HUES48 (cell line): ENCODE data around the gene C12orf43.
"Not testable (repeated sequence)": the region's sequence is repeated elsewhere in the genome, so short reads cannot be mapped to it uniquely, and the experiment has no call there.

Experiments used
- H3K27ac ChIP-seq: one replicate; pipeline ENCODE4 v1.7.0; 2013; ENCODE audit warnings: low read depth, low read length, inconsistent platforms
- H3K27me3 ChIP-seq: 2 replicates; pipeline ENCODE4 v1.6.1; 2013; ENCODE audit warnings: mild to moderate bottlenecking, low read length; ENCODE audit not compliant: control insufficient read depth, insufficient read depth
- H3K36me3 ChIP-seq: 2 replicates; pipeline ENCODE4 v1.6.1; 2013; ENCODE audit warnings: low read length; ENCODE audit not compliant: control insufficient read depth, insufficient read depth
- H3K4me1 ChIP-seq: 2 replicates; pipeline ENCODE4 v1.6.1; 2013; ENCODE audit warnings: mild to moderate bottlenecking, low read length; ENCODE audit not compliant: control insufficient read depth, insufficient read depth
- H3K4me3 ChIP-seq: 2 replicates; pipeline ENCODE4 v1.5.1; 2013; ENCODE audit warnings: mild to moderate bottlenecking, low read depth, low read length
- H3K9ac ChIP-seq: 2 replicates; pipeline ENCODE4 v1.6.1; 2013; ENCODE audit warnings: mild to moderate bottlenecking, low read depth, low read length, moderate library complexity
- H3K9me3 ChIP-seq: 2 replicates; pipeline ENCODE4 v1.6.1; 2013; ENCODE audit warnings: low read length; ENCODE audit not compliant: control insufficient read depth, insufficient read depth

The C12orf43 gene, protein sequence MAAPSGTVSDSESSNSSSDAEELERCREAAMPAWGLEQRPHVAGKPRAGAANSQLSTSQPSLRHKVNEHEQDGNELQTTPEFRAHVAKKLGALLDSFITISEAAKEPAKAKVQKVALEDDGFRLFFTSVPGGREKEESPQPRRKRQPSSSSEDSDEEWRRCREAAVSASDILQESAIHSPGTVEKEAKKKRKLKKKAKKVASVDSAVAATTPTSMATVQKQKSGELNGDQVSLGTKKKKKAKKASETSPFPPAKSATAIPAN

GRCh38 chr12:121015825-121016766 is at the start of gene C12orf43:
TSS of gene C12orf43 (minus strand) at chr12:121016487. CDS start at chr12:121016474, 13 bp downstream.
- Histone ChIP-seq H3K9me3 (no peaks in the 10 kb centered on the region), H3K27ac (peak within 1 kb of the TSS; percentile 80), H3K36me3 (peaks cover 18% of the 10 kb centered on the region), H3K9ac (peak within 1 kb of the TSS; percentile 86), H3K4me3 (peak within 1 kb of the TSS; percentile 80), H3K27me3 (no peaks in the 10 kb centered on the region), H3K4me1 (peaks cover 6% of the 10 kb centered on the region; the same call in 1 of the 2 replicates)

GRCh38 chr12:121065345-121065744 is 49.1 kb upstream of the C12orf43 start:
- Histone ChIP-seq H3K36me3 (no peaks in the 10 kb centered on the region), H3K9me3 (no peaks in the 10 kb centered on the region), H3K9ac (no peak overlapping the region), H3K27me3 (no peaks in the 10 kb centered on the region), H3K4me1 (peaks cover 2% of the 10 kb centered on the region; the same call in 1 of the 2 replicates), H3K27ac (no peak overlapping the region), H3K4me3 (no peak overlapping the region)

GRCh38 chr12:121064586-121064985 is 48.3 kb upstream of the C12orf43 start:
- not testable (repeated sequence) for H3K9me3 ChIP-seq, H3K27ac ChIP-seq, H3K36me3 ChIP-seq, H3K27me3 ChIP-seq, H3K4me1 ChIP-seq, H3K9ac ChIP-seq, H3K4me3 ChIP-seq

GRCh38 chr12:121064116-121064515 is 47.8 kb upstream of the C12orf43 start:
- Histone ChIP-seq H3K27ac (no peak overlapping the region), H3K4me3 (no peak overlapping the region), H3K27me3 (no peaks in the 10 kb centered on the region), H3K9ac (no peak overlapping the region), H3K4me1 (peaks cover 5% of the 10 kb centered on the region; the same call in 1 of the 2 replicates), H3K9me3 (no peaks in the 10 kb centered on the region), H3K36me3 (no peaks in the 10 kb centered on the region)

GRCh38 chr12:121062391-121063045 is 46.2 kb upstream of the C12orf43 start:
- no peak overlapping the region for H3K4me3 ChIP-seq
- H3K27me3 ChIP-seq: no peaks in the 10 kb centered on the region
- H3K9me3 ChIP-seq: no peaks in the 10 kb centered on the region
- no peak overlapping the region for H3K9ac ChIP-seq
- H3K27ac ChIP-seq: no peak overlapping the region
- peaks cover 5% of the 10 kb centered on the region; the same call in 1 of the 2 replicates for H3K4me1 ChIP-seq
- H3K36me3 ChIP-seq: no peaks in the 10 kb centered on the region

DNA sequence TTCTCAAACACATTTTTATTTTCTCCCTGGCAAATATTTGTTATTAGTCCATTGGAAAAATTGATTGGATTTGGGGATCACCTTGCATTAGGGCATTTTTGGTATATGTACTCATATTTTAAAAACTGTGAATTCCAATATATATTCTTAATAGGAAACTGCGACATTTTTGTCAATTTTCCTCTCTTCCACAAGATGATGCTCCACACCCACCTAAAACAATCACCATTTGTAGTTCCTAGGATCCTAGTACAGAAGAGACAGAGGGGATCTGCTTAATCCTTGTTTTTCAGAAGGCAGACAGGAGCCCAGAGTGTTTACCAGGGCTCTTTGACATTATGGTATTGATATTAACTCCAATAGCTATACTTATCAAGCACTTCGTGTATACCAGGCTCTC is 45.5 kb upstream of the C12orf43 start:
- H3K9ac ChIP-seq: no peak overlapping the region
- no peaks in the 10 kb centered on the region for H3K27me3 ChIP-seq
- no peaks in the 10 kb centered on the region for H3K9me3 ChIP-seq
- no peaks in the 10 kb centered on the region for H3K36me3 ChIP-seq
- H3K27ac ChIP-seq: no peak overlapping the region
- H3K4me1 ChIP-seq: peaks cover 5% of the 10 kb centered on the region; the same call in 1 of the 2 replicates
- no peak overlapping the region for H3K4me3 ChIP-seq

DNA sequence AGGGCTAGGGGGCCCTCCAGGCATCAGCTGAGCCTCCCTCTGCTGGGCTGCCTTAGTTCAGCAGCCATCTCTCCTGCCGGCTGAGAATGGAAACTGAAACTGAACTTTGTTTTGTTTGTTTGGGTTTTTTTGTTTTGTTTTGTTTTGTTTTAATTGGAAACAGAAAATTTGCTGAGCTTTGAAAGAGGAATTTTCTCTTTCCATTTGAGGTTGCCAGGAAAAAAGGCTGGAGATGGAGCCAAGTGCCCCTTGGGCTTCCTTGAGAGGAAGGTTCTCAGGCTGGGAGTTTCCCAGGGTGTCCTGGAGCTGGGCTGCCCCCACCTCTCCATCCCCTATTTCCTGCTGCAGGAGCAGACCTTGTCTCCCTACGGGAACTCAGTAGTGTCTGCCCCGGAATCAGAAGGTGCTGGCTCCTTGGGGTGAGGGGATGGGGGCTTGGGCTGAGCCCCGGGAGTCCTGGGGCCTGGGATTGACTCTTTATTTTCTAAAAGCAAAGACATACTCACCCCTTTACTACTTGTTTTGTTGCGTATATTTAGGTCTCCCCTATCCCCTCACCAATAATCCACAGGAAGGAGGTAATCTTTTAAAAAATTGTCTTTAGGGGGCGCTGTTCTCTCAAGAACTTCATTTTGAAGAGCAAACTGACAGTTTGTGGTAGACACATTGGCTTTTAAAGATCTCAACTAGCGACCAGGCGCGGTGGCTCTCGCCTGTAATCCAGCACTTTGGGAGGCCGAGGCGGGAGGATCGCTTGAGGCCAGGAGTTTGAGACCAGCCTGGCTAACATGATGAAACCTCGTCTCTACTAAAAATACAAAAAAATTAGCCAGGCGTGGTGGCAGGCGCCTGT is 44.1 kb upstream of the C12orf43 start:
- Histone ChIP-seq H3K4me1 (peaks cover 5% of the 10 kb centered on the region; the same call in 1 of the 2 replicates), H3K9me3 (no peaks in the 10 kb centered on the region), H3K27me3 (no peaks in the 10 kb centered on the region), H3K27ac (no peak overlapping the region), H3K4me3 (peak overlapping the region; percentile 38; the same call in 1 of the 2 replicates), H3K36me3 (no peaks in the 10 kb centered on the region), H3K9ac (no peak overlapping the region)

DNA sequence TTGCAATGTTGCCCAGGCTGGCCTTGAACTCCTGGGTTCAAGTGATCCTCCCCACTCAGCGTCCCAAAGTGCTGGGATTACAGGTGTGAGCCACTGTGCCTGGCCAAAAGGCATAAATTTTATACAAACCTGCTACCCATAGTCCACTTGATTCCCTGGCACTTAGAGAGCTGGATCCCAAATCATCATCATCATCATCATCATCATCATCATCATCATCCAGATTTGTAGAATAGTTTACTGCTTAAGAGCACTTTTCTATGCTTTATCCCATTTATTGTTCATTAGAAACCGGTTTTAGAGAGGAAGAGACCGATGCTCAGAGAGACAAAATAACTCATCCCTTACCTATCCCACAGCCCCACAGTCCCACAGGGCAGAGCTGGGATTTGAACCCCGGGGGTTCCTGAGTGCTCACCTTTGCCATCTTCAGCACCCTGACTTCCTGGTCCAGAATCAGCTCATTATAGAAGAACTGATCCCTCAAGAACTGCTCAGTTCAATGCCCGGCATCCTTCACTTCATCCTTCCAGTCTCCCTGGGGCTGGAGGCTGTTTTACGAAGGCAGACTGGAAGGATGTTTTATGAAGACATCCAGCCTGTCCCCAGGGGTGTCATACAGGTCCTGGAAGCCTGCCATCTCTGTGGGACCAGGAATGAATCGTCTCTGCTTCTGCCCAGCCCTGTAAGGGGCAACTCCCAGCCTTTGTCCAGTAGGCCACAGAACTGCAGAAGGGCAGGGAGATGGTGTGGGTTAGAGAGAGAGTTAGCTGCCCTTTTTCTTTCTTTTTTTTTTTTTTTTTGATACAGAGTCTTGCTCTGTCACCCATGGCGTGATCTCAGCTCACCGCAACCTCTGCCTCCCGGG is 43.0 kb upstream of the C12orf43 start:
- no peak overlapping the region for H3K4me3 ChIP-seq
- no peaks in the 10 kb centered on the region for H3K9me3 ChIP-seq
- H3K27me3 ChIP-seq: no peaks in the 10 kb centered on the region
- no peaks in the 10 kb centered on the region for H3K36me3 ChIP-seq
- H3K9ac ChIP-seq: no peak overlapping the region
- H3K4me1 ChIP-seq: peaks cover 5% of the 10 kb centered on the region; the same call in 1 of the 2 replicates
- H3K27ac ChIP-seq: no peak overlapping the region

- H3K27me3 ChIP-seq: no peaks in the 10 kb centered on the region
- H3K4me3 ChIP-seq: no peak overlapping the region
- no peak overlapping the region for H3K27ac ChIP-seq
- no peaks in the 10 kb centered on the region for H3K36me3 ChIP-seq
- no peaks in the 10 kb centered on the region for H3K9me3 ChIP-seq
- H3K9ac ChIP-seq: no peak overlapping the region
- peaks cover 5% of the 10 kb centered on the region; the same call in 1 of the 2 replicates for H3K4me1 ChIP-seq
Measured at GRCh38 chr12:121057794-121058193, 41.5 kb upstream of the C12orf43 start.
